ENCODE measurements around the gene NEK4.

The NEK4 gene

DNA sequence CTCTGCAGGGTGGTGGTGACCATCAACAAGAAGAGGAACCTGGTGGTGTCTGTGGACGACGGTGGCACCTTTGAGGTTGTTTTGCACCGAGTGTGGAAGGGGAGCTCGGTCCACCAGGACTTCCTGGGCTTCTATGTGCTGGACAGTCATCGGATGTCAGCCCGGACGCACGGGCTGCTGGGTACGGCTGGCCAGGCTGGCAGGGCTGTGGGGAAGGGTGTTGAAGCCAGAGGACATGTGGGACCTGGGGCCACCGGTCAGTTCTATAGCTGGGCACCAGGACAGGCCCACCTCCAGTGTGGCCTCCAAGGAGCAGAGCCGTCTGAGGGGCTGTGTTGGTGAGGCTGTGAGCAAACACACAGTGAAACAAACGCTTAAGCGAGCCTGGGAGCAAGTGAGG lies 20.0 kb upstream of the NEK4 start:
- Histone ChIP-seq H3K9ac (ENCODE audit: low read length) (no peak overlapping the region), H3K36me3 (replicated peaks; ENCODE audit: low read depth, low read length) (no peaks in the 10 kb centered on the region), H4K20me1 (ENCODE audit: insufficient read depth, low read length) (no peaks in the 10 kb centered on the region), H3K4me3 (ENCODE audit: low read length) (no peak overlapping the region), H3K27me3 (ENCODE audit: low read depth, low read length) (no peaks in the 10 kb centered on the region), H3K27ac (ENCODE audit: low read length) (no peak overlapping the region), H3K4me1 (ENCODE audit: low read length) (0 out of 2 replicates have a peak, but pooled peaks cover 4% of the 10 kb centered on the region), H2AFZ (ENCODE audit: low read depth, low read length) (no peak overlapping the region), H3K4me2 (ENCODE audit: low read length) (no peak overlapping the region), H3K79me2 (ENCODE audit: low read length) (no peaks in the 10 kb centered on the region), H3K9me3 (ENCODE audit: insufficient read depth, low read length) (no peaks in the 10 kb centered on the region)
- TF ChIP-seq, protein P1, sequence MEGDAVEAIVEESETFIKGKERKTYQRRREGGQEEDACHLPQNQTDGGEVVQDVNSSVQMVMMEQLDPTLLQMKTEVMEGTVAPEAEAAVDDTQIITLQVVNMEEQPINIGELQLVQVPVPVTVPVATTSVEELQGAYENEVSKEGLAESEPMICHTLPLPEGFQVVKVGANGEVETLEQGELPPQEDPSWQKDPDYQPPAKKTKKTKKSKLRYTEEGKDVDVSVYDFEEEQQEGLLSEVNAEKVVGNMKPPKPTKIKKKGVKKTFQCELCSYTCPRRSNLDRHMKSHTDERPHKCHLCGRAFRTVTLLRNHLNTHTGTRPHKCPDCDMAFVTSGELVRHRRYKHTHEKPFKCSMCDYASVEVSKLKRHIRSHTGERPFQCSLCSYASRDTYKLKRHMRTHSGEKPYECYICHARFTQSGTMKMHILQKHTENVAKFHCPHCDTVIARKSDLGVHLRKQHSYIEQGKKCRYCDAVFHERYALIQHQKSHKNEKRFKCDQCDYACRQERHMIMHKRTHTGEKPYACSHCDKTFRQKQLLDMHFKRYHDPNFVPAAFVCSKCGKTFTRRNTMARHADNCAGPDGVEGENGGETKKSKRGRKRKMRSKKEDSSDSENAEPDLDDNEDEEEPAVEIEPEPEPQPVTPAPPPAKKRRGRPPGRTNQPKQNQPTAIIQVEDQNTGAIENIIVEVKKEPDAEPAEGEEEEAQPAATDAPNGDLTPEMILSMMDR (IDR thresholded peaks at IDR 0.05; ENCODE audit: low read depth, low read length): no peak
- no peak for TF ChIP-seq EZH2phosphoT487 (IDR thresholded peaks at IDR 0.05; ENCODE audit: low read depth)

DNA sequence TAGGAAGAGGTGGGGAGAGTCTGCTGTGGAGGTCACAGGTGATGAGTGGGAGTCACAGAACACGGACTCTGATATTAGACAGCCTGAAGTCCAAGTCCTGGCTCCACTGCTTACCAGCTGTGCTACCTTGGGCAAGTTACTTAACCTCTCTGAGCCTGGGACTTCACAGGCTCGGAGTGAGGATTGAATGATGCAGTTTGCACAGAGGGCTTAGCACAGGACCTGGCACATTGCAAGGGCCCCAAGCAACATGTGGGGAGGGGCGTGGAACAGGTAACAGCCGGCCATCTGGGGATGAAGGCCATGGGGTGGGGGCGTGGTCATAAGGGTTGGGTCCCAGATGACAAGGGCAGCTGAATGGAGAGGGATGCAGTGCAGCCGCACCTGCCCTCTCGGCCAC lies 19.6 kb upstream of the NEK4 start:
- H3K4me1 ChIP-seq (ENCODE audit: low read length): 0 out of 2 replicates have a peak, but pooled peaks cover 4% of the 10 kb centered on the region
- H3K4me3 ChIP-seq (ENCODE audit: low read length): no peak overlapping the region
- no peaks in the 10 kb centered on the region for H3K36me3 ChIP-seq (replicated peaks; ENCODE audit: low read depth, low read length)

DNA sequence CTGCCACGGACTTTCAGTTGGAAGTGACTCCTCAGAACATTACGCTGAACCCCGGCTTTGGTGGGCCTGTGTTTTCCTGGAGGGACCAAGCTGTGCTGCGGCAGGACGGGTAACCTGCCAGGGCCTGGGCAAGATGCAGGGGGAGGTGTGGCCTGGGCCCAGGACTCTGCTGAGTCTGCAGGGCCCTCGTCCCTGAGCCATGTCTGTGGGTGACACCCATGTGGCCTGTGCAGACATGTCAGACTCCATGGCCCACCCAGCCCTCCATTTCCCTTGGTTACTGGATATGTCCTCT lies 19.0 kb upstream of the NEK4 start:
- H3K27ac ChIP-seq (ENCODE audit: low read length): no peak overlapping the region

More for the DNA sequence above, 19.6 kb upstream of the NEK4 start:
- Histone ChIP-seq H3K27ac (ENCODE audit: low read length) (no peak overlapping the region), H3K4me2 (ENCODE audit: low read length) (no peak overlapping the region), H3K79me2 (ENCODE audit: low read length) (no peaks in the 10 kb centered on the region), H3K9ac (ENCODE audit: low read length) (no peak overlapping the region), H3K9me3 (ENCODE audit: insufficient read depth, low read length) (no peaks in the 10 kb centered on the region), H4K20me1 (ENCODE audit: insufficient read depth, low read length) (no peaks in the 10 kb centered on the region), H2AFZ (ENCODE audit: low read depth, low read length) (no peak overlapping the region), H3K27me3 (ENCODE audit: low read depth, low read length) (no peaks in the 10 kb centered on the region)
- no peak for TF ChIP-seq EZH2phosphoT487 (IDR thresholded peaks at IDR 0.05; ENCODE audit: low read depth)
- TF ChIP-seq, protein P1 (IDR thresholded peaks at IDR 0.05; ENCODE audit: low read depth, low read length): no peak

DNA sequence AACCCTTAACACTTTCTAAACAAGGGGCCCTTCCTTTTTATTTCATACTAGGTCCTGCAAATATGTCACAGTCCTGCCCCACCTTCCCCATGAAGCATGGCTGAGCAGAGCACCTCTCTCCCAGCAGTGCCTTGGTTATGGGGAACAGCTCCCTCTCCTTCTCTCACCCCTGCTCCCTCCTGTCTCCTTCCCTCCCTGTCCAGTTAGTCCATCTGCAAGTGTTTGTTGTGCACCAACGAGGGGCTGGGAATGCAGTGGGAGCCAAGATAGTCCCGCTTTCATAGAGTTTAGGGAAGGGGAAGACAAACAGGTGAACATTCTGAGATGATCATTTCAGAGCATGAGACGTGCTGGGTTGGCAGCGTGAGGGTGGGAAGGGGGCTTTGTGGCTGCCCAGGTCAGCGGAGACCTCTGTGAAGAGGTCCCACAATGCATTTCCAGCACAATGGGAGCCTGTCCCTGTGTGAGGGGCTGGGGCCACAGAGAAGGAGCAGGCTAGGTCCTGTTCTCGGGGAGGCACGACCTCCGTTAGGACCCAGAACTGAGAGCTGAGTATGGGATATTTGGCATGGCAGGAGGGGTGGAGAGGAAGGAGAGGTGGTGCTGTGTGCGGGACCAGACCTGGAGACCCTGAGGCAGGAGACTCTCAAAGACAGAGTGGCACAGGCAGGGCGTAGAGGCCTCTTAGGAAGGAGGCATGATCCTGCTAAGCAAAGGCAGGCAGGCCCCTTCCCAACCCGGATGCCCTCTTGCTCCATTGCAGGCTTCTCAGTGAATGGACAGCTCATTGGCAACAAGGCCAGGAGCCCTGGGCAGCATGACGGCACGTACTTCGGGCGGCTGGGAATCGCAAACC lies 18.4 kb upstream of the NEK4 start:
- no peak for TF ChIP-seq EZH2phosphoT487 (IDR thresholded peaks at IDR 0.05; ENCODE audit: low read depth)
- TF ChIP-seq, protein P1 (IDR thresholded peaks at IDR 0.05; ENCODE audit: low read depth, low read length): no peak
- 0 out of 2 replicates have a peak, but pooled peaks cover 4% of the 10 kb centered on the region for H3K4me1 ChIP-seq (ENCODE audit: low read length)
- H3K4me3 ChIP-seq (ENCODE audit: low read length): no peak overlapping the region
- no peaks in the 10 kb centered on the region for H3K79me2 ChIP-seq (ENCODE audit: low read length)
- no peak overlapping the region for H2AFZ ChIP-seq (ENCODE audit: low read depth, low read length)
- no peaks in the 10 kb centered on the region for H4K20me1 ChIP-seq (ENCODE audit: insufficient read depth, low read length)
- H3K4me2 ChIP-seq (ENCODE audit: low read length): no peak overlapping the region
- no peaks in the 10 kb centered on the region for H3K9me3 ChIP-seq (ENCODE audit: insufficient read depth, low read length)
- no peaks in the 10 kb centered on the region for H3K36me3 ChIP-seq (replicated peaks; ENCODE audit: low read depth, low read length)
- H3K9ac ChIP-seq (ENCODE audit: low read length): no peak overlapping the region
- H3K27ac ChIP-seq (ENCODE audit: low read length): no peak overlapping the region
- H3K27me3 ChIP-seq (ENCODE audit: low read depth, low read length): no peaks in the 10 kb centered on the region

More for the DNA sequence above, 19.0 kb upstream of the NEK4 start:
- Histone ChIP-seq H3K79me2 (ENCODE audit: low read length) (no peaks in the 10 kb centered on the region), H2AFZ (ENCODE audit: low read depth, low read length) (no peak overlapping the region), H3K9ac (ENCODE audit: low read length) (no peak overlapping the region), H3K27me3 (ENCODE audit: low read depth, low read length) (no peaks in the 10 kb centered on the region), H3K4me1 (ENCODE audit: low read length) (0 out of 2 replicates have a peak, but pooled peaks cover 4% of the 10 kb centered on the region), H3K4me2 (ENCODE audit: low read length) (no peak overlapping the region), H4K20me1 (ENCODE audit: insufficient read depth, low read length) (no peaks in the 10 kb centered on the region), H3K4me3 (ENCODE audit: low read length) (no peak overlapping the region), H3K36me3 (replicated peaks; ENCODE audit: low read depth, low read length) (no peaks in the 10 kb centered on the region), H3K9me3 (ENCODE audit: insufficient read depth, low read length) (no peaks in the 10 kb centered on the region)
- TF ChIP-seq EZH2phosphoT487 (IDR thresholded peaks at IDR 0.05; ENCODE audit: low read depth): no peak
- TF ChIP-seq, protein P1 (IDR thresholded peaks at IDR 0.05; ENCODE audit: low read depth, low read length): no peak
